H1 (cell line): Measurements from ENCODE around the gene TXNDC2.

Experiments used
- CBX5 ChIP-seq: fragments of 300-800, 300-1000 bp; sonication (generic); IDR thresholded peaks from 2 replicates; pipeline ENCODE4 v1.7.1; 2016; ENCODE audit warnings: antibody characterized with exemption, low read length, low read depth
- CHD2 ChIP-seq: IDR thresholded peaks from 2 replicates; pipeline ENCODE4 v1.6.1; 2012; ENCODE audit warnings: low read length, improper control_type of control experiment
- CTCF ChIP-seq, 3 experiments: IDR thresholded peaks; 1 replicate in 2 of 3; 2 replicates in 1 of 3; pipeline versions ENCODE4 v1.5.1 to v1.6.1; 2011; ENCODE audit warnings: low read length in 3 of 3, mild to moderate bottlenecking in 3 of 3, inconsistent platforms in 2 of 3, low read depth in 1 of 3, moderate library complexity in 1 of 3; ENCODE audit not compliant: insufficient read depth in 1 of 3; ENCODE audit errors: control extremely low read depth in 1 of 3
- E2F6 ChIP-seq: IDR thresholded peaks from 2 replicates; pipeline ENCODE4 v1.6.1; 2012; ENCODE audit warnings: inconsistent platforms
- EP300 ChIP-seq, 2 experiments: IDR thresholded peaks; 1 replicate in 1 of 2; 2 replicates in 1 of 2; pipeline ENCODE4 v1.6.1; 2011 to 2012; ENCODE audit warnings: low read depth in 2 of 2, low read length in 2 of 2, mild to moderate bottlenecking in 2 of 2, borderline replicate concordance in 1 of 2, inconsistent platforms in 1 of 2, moderate library complexity in 1 of 2
- EZH2 ChIP-seq: fragments of 200-600 bp; sonication (generic); IDR thresholded peaks from 2 replicates; pipeline ENCODE4 v1.7.1; 2012; ENCODE audit warnings: low read depth, mild to moderate bottlenecking, moderate library complexity, low read length, inconsistent platforms; ENCODE audit not compliant: severe bottlenecking
- JUN ChIP-seq: IDR thresholded peaks from 2 replicates; pipeline ENCODE4 v1.6.1; 2011; ENCODE audit warnings: low read depth, mild to moderate bottlenecking, improper control_type of control experiment, low read length
- JUND ChIP-seq: IDR thresholded peaks from 2 replicates; pipeline ENCODE4 v1.6.1; 2011; ENCODE audit warnings: mild to moderate bottlenecking, improper control_type of control experiment, low read length
- KDM1A ChIP-seq: fragments of 200-600, 300-600 bp; sonication (generic); IDR thresholded peaks from 2 replicates; pipeline ENCODE4 v1.7.1; 2016; ENCODE audit warnings: mild to moderate bottlenecking, low read length, borderline replicate concordance
- POLR2A ChIP-seq, 2 experiments: IDR thresholded peaks; 1 replicate in 1 of 2; 2 replicates in 1 of 2; pipeline ENCODE4 v1.6.1; 2011; ENCODE audit warnings: low read depth in 2 of 2, low read length in 2 of 2, mild to moderate bottlenecking in 2 of 2; ENCODE audit errors: control extremely low read depth in 1 of 2
- RAD21 ChIP-seq, 2 experiments: IDR thresholded peaks in 1 of 2; conservative IDR thresholded peaks in 1 of 2; 2 replicates each; pipeline ENCODE4 v1.6.1; 2011; ENCODE audit warnings: low read depth in 2 of 2, low read length in 2 of 2, improper control_type of control experiment in 1 of 2, inconsistent platforms in 1 of 2, mild to moderate bottlenecking in 1 of 2, moderate library complexity in 1 of 2
- RXRA ChIP-seq: IDR thresholded peaks from 2 replicates; pipeline ENCODE4 v1.6.1; 2011; ENCODE audit warnings: low read depth, mild to moderate bottlenecking, low read length, moderate library complexity; ENCODE audit not compliant: insufficient read depth
- SP1 ChIP-seq: IDR thresholded peaks from 2 replicates; pipeline ENCODE4 v1.6.1; 2011; ENCODE audit warnings: low read depth, low read length
- USF2 ChIP-seq: IDR thresholded peaks from 2 replicates; pipeline ENCODE4 v1.6.1; 2011; ENCODE audit warnings: low read length, improper control_type of control experiment

- TF ChIP-seq CTCF (IDR thresholded peaks at IDR 0.05; ENCODE audit: control extremely low read depth in 1 of 3, insufficient read depth in 1 of 3, low read depth in 1 of 3, low read length in 3 of 3) (no peak), EZH2 (no peak), KDM1A (no peak), JUN (no peak), E2F6 (no peak), CHD2 (no peak), USF2 (no peak), POLR2A (IDR thresholded peaks at IDR 0.05; ENCODE audit: control extremely low read depth in 1 of 2, low read depth in 2 of 2, low read length in 2 of 2) (no peak), RAD21 (IDR thresholded peaks at IDR 0.05 in 1 of 2, conservative IDR thresholded peaks at IDR 0.05 in 1 of 2; ENCODE audit: low read depth in 2 of 2, low read length in 2 of 2) (no peak), JUND (no peak), RXRA (no peak), EP300 (IDR thresholded peaks at IDR 0.05; ENCODE audit: borderline replicate concordance in 1 of 2, low read depth in 2 of 2, low read length in 2 of 2) (no peak), SP1 (no peak), CBX5 (no peak)
These were observed 4.4 kb downstream of the TXNDC2 start for GRCh38 chr18:9890196-9890595.
